ENCODE measurements around the gene NEDD4L. TPM values are rescaled to one million over a fixed set of nuclear protein-coding genes. Genes with fewer than 3 reads are reported as not detected.

NEDD4L gene
- polyA plus RNA-seq, 1 of the 3 experiments (the other 2 are of a cell fraction), result 13.2 TPM

DNA sequence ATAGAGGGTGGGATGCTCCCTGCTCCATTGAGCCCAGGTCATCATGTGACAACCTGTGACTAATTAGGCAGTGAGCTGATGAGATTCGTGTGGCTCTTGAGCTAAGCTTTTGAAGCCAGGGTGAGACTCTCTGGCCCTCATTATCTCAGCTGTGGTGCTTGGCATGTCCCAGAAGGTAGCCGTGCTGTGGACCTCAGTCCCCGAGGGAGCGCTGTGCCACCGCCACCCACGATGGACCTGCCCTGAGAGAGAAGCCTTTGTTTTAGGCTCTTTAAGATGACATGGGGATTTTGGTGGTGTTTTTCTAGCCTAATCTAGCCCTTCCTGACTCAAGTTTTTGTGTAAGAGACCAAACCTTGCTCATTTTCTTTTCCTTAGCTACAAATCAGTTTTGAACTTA is 66.4 kb downstream of the NEDD4L start:
- POLR2A ChIA-PET, result no interaction called here
- Histone ChIP-seq H3K27ac (ENCODE audit: low read depth in 2 of 2, low read length in 1 of 2) (no peak overlapping the region), H4K20me1 (ENCODE audit: insufficient read depth) (no peaks in the 10 kb centered on the region), H2AFZ (ENCODE audit: low read depth) (no peak overlapping the region), H3K9ac (no peak overlapping the region), H3F3A (replicated peaks; ENCODE audit: insufficient read depth) (no peaks in the 10 kb centered on the region), H3K4me1 (ENCODE audit: control insufficient read depth in 1 of 2, insufficient read depth in 2 of 2, low read depth in 1 of 2, low read length in 1 of 2) (peaks cover 0 to 8% of the 10 kb centered on the region in 2 experiments; a peak in 2 of 4 replicates), H3K36me3 (replicated peaks in 1 of 2; ENCODE audit: control insufficient read depth in 1 of 2, insufficient read depth in 2 of 2, low read length in 1 of 2) (no peaks in the 10 kb centered on the region), H3K9me3 (no peaks in the 10 kb centered on the region), H3K4me2 (no peak overlapping the region), H3K4me3 (ENCODE audit: low read depth in 2 of 2, low read length in 1 of 2) (no peak overlapping the region), H3K27me3 (ENCODE audit: insufficient read depth) (no peaks in the 10 kb centered on the region), H3K79me2 (ENCODE audit: insufficient read depth) (no peaks in the 10 kb centered on the region), H3K9me2 (no peaks in the 10 kb centered on the region)
- 57% methylated on average over 1 of the region's 6 CpGs for WGBS (ENCODE audit: low lambda C conversion rate)
- no peak for DNase-seq
- CTCF ChIA-PET, result interaction anchor here (1.4 to 3.9 kb wide), 5 partner anchors 12 to 229 kb away, joined by 4 to 36 read pairs (median 5); partner anchors contain the start of gene NEDD4L
- TF ChIP-seq YY1 (IDR thresholded peaks at IDR 0.05; ENCODE audit: low read depth), result no peak
- no peak for TF ChIP-seq TCF12 (IDR thresholded peaks at IDR 0.05)
- no peak for TF ChIP-seq TEAD4 (IDR thresholded peaks at IDR 0.05; ENCODE audit: borderline replicate concordance, insufficient read depth)
- no peak for TF ChIP-seq MXI1 (IDR thresholded peaks at IDR 0.05; ENCODE audit: low read depth, low read length)
- no peak for TF ChIP-seq SIN3A (IDR thresholded peaks at IDR 0.05; ENCODE audit: borderline replicate concordance, low read depth, low read length)
- TF ChIP-seq, protein P1, sequence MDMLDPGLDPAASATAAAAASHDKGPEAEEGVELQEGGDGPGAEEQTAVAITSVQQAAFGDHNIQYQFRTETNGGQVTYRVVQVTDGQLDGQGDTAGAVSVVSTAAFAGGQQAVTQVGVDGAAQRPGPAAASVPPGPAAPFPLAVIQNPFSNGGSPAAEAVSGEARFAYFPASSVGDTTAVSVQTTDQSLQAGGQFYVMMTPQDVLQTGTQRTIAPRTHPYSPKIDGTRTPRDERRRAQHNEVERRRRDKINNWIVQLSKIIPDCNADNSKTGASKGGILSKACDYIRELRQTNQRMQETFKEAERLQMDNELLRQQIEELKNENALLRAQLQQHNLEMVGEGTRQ (IDR thresholded peaks at IDR 0.05; ENCODE audit: borderline replicate concordance, low read depth, low read length), result no peak
- no peak for TF ChIP-seq ELF1 (IDR thresholded peaks at IDR 0.05)
- no peak for TF ChIP-seq FOSL2 (IDR thresholded peaks at IDR 0.05; ENCODE audit: borderline replicate concordance, low read depth)
- TF ChIP-seq GABPA (IDR thresholded peaks at IDR 0.05; ENCODE audit: low read depth), result no peak
- no peak for TF ChIP-seq IRF3 (IDR thresholded peaks at IDR 0.05; ENCODE audit: low read depth, low read length)
- no peak for TF ChIP-seq GATA2 (CRISPR knock-in tag; IDR thresholded peaks at IDR 0.05)

DNA sequence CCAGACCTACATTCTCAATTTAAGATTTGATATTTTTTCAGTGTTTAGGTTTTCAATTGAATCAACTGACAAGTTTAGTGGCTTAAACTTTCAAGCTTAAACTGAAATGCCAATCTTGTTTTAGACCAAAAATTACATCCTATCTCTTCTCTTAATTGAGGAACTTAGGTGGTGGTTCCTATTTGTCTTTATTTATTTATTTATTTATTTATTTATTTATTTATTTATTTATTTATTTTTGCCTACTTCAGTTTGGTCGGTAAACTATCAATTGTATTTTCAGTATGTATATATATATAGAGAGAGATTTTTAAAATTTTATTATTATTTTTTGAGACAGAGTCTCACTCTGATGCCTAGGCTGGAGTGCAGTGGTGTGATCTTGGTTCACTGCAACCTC is 68.1 kb downstream of the NEDD4L start:
- Histone ChIP-seq H3K9ac (no peak overlapping the region), H3K27me3 (ENCODE audit: insufficient read depth) (no peaks in the 10 kb centered on the region), H3K79me2 (ENCODE audit: insufficient read depth) (no peaks in the 10 kb centered on the region), H3K27ac (ENCODE audit: low read depth in 2 of 2, low read length in 1 of 2) (no peak overlapping the region), H3K9me2 (no peaks in the 10 kb centered on the region), H4K20me1 (ENCODE audit: insufficient read depth) (no peaks in the 10 kb centered on the region), H3K9me3 (no peaks in the 10 kb centered on the region), H3K4me3 (ENCODE audit: low read depth in 2 of 2, low read length in 1 of 2) (no peak overlapping the region), H2AFZ (ENCODE audit: low read depth) (no peak overlapping the region), H3K36me3 (replicated peaks in 1 of 2; ENCODE audit: control insufficient read depth in 1 of 2, insufficient read depth in 2 of 2, low read length in 1 of 2) (no peaks in the 10 kb centered on the region), H3F3A (replicated peaks; ENCODE audit: insufficient read depth) (no peaks in the 10 kb centered on the region), H3K4me1 (ENCODE audit: control insufficient read depth in 1 of 2, insufficient read depth in 2 of 2, low read depth in 1 of 2, low read length in 1 of 2) (peaks cover 0 to 6% of the 10 kb centered on the region in 2 experiments; a peak in 1 of 4 replicates), H3K4me2 (no peak overlapping the region)
- no peak for DNase-seq
- 91% methylated on average over 1 of the region's 1 CpG for WGBS (ENCODE audit: low lambda C conversion rate)
- CTCF ChIA-PET, result interaction anchor here (1.0 kb wide), 2 partner anchors 10 to 69 kb away, joined by 4 to 6 read pairs; partner anchors contain the start of gene NEDD4L
- POLR2A ChIA-PET, result no interaction called here
- TF ChIP-seq YY1 (IDR thresholded peaks at IDR 0.05; ENCODE audit: low read depth) (no peak), IRF3 (IDR thresholded peaks at IDR 0.05; ENCODE audit: low read depth, low read length) (no peak), CHD2 (IDR thresholded peaks at IDR 0.05; ENCODE audit: low read length, partially characterized antibody) (no peak), JUND (IDR thresholded peaks at IDR 0.05) (no peak), REST (IDR thresholded peaks at IDR 0.05; ENCODE audit: low read depth, low read length) (no peak), MEF2A (IDR thresholded peaks at IDR 0.05; ENCODE audit: borderline replicate concordance, low read depth) (no peak), TEAD4 (IDR thresholded peaks at IDR 0.05; ENCODE audit: borderline replicate concordance, insufficient read depth) (no peak), PBX3 (IDR thresholded peaks at IDR 0.05) (no peak), FOSL2 (IDR thresholded peaks at IDR 0.05; ENCODE audit: borderline replicate concordance, low read depth) (no peak), NFIC (IDR thresholded peaks at IDR 0.05; ENCODE audit: borderline replicate concordance) (no peak)
- TF ChIP-seq, protein P2, sequence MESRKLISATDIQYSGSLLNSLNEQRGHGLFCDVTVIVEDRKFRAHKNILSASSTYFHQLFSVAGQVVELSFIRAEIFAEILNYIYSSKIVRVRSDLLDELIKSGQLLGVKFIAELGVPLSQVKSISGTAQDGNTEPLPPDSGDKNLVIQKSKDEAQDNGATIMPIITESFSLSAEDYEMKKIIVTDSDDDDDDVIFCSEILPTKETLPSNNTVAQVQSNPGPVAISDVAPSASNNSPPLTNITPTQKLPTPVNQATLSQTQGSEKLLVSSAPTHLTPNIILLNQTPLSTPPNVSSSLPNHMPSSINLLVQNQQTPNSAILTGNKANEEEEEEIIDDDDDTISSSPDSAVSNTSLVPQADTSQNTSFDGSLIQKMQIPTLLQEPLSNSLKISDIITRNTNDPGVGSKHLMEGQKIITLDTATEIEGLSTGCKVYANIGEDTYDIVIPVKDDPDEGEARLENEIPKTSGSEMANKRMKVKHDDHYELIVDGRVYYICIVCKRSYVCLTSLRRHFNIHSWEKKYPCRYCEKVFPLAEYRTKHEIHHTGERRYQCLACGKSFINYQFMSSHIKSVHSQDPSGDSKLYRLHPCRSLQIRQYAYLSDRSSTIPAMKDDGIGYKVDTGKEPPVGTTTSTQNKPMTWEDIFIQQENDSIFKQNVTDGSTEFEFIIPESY (IDR thresholded peaks at IDR 0.05; ENCODE audit: borderline replicate concordance, low read depth), result no peak

Measured in SK-N-SH (cell line).